Stimulated activated CD4-positive, alpha-beta T cell treated with anti-CD3 and anti-CD28 coated beads, Interleukin-15, amount 100 ng/mL, for 48 hours (primary cell): ENCODE measurements around the gene FXN.
"Not testable (repeated sequence)": the region's sequence is repeated elsewhere in the genome, so short reads cannot be mapped to it uniquely, and the experiment has no call there.

Experiments used
- DNase-seq, 2 donors: peaks; one replicate each; pipeline ENCODE4 v3.0.0-alpha.2; 2020; ENCODE audit warnings: low read depth in 2 of 2

Gene FXN

DNA sequence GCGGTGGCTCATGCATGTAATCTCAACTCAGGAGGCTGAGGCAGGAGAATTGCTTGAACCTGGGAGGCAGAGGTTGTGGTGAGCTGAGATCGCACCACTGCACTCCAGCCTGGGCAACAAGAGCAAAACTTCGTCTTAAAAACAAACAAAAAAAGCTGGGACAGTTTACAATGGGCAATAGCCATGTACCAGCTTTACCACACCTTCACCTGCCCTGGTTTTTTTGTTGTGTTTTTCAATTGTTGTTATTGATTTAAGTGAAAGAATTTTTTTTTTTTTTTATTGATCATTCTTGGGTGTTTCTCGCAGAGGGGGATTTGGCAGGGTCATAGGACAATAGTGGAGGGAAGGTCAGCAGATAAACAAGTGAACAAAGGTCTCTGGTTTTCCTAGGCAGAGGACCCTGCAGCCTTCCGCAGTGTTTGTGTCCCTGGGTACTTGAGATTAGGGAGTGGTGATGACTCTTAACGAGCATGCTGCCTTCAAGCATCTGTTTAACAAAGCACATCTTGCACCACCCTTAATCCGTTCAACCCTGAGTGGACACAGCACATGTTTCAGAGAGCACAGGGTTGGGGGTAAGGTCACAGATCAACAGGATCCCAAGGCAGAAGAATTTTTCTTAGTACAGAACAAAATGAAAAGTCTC lies 67.9 kb downstream of the FXN start:
- not testable (repeated sequence) for DNase-seq

- DNase-seq: no peak
Observed at GRCh38 chr9:69104830-69105527, 69.4 kb downstream of the FXN start.

DNA sequence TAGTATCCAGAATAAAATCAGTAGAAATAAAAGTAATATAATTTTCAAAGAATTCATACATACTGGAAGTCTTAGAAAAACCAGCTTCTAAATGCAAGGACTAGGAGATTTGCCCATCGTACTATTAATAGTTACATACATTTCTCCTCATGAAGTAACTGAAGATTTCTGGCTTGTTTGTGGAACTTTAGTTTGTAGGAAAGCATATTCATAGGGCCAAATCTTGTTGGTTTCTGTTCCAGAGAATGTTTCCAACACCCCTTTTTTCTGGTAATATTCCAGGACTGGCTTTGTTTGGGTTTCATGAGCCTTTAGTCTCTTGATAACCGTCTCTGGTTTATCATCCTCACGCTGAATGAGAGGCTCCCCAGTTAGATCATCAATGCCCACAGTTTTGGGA lies 72.2 kb downstream of the FXN start:
- DNase-seq: no peak

GRCh38 chr9:69108706-69109105 lies 73.2 kb downstream of the FXN start:
- not testable (repeated sequence) for DNase-seq

DNA sequence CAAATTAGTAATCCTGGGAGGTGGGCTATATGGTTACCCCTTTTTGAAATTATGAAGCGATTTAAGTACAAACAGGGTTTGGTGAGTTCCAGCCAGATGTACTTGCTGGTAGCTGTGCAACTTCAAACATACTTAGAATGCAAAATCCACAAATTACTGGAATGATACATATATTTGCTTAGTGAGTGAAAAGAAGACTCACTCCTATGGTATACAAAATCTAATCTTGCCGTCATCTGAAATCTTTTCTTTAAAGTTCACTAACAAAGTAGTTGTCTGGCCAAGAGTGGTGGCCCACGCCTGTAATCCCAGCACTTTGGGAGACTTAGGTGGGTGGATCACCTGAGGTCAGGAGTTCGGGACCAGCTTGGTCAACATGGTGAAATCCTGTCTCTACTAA lies 73.6 kb downstream of the FXN start:
- DNase-seq: no peak

DNA sequence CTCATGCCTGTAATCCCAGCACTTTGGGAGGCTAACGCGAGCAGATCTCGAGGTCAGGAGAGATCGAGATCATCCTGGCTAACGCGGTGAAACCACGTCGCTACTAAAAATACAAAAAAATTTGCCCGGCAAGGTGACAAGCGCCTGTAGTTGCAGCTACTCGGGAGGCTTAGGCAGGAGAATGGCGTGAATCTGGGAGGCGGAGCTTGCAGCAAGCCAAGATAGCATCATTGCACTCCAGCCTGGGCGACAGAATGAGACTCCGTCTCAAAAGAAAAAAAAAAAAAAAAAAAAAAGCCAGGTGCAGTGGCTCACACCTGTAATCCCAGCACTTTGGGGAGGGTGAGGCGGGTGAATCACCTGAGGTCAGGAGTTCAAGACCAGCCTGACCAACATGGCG lies 77.1 kb downstream of the FXN start:
- not testable (repeated sequence) for DNase-seq

DNA sequence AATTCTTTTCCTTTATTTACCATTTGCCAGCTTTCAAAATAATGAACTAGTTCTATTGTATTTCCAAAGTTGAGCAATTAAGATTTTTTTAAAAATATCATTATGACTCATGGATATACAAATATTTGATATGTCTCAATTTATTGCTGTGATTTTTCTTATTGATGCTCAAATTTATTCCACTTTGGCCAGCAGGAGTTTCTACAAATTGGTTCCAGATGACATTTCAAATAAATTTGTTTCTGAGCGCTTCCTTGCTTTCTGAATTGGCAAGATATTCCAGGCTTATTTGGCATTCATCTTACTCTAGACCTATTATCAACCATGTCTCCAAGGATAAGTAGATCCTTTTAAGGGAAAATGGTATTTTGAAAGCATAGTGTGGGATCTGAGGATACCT lies 80.1 kb downstream of the FXN start:
- DNase-seq: no peak

DNA sequence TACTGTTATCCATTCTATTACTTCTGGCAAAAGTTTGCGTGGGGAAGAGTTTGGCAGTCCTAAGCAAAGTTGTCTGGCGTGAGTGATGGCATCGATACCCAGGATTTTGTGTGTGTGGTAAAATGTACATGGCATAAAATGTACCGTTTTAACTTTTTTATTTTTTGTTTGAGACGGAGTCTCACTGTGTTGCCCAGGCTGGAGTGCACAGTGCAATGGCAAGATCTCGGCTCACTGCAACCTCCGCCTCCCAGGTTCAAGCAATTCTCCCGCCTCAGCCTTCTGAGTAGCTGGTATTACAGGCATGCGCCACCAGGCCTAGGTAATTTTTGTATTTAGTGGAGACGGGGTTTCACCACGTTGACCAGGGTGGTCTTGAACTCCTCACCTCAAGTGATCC lies 83.1 kb downstream of the FXN start:
- no peak for DNase-seq

GRCh38 chr9:69120380-69121154 lies 85.0 kb downstream of the FXN start:
- no peak for DNase-seq

- no peak for DNase-seq
Observed at GRCh38 chr9:69121155-69122081, 85.9 kb downstream of the FXN start.

DNA sequence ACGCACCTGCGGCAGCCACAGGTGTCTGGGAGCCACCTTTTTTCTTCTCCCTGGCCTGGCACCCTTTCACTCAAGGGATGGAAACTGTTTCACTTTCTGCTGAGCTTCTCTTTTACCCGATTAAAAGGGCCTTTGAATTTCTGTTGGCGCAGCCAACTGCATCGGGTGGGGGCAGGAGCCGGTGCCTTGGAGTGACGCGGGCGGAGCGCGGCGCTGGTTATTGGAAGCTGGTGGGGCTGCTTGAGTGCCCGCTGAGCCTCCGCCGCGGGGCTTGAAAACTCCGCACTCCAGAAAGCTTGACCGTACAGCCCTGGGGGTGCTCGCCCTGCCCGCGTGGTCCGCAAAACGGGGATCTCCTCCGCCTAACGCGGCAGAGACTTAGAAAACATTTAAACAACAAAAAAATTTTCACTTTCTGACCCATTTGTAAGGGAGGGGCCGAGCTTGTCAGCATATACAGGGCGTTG lies 86.6 kb downstream of the FXN start:
- no peak for DNase-seq

DNA sequence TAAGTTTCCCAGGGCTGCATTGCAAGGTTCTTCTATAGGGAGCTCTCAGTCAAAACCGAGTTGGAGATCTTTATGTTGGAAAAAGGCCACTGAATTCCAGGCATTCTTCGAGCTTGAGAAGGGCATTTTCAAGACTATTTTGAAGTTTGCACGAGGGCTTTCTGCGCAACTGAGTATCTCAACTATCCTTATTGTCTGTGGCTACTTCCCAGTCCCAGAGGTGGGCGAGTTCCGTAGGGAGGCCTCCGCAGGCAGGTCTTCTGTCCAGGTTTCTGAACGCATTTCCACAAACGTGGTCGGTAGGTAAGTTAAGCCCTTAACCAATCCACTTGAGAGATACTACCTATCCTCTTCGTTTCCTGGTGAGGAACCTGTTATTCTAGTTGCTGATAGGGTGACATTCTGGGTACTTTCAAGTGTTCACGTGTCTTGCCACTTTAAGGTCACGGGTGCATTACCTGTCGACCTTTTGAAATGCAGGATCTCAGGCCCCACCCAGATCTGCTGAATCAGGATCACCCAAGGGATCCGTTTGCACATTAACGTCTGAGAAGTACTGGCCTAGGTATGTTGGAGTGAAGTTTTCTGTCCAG lies 87.1 kb downstream of the FXN start:
- DNase-seq: no peak

GRCh38 chr9:69130456-69131441 lies 95.2 kb downstream of the FXN start:
- DNase-seq: no peak

- no peak for DNase-seq
Observed at GRCh38 chr9:69131682-69132081, 96.1 kb downstream of the FXN start.

DNA sequence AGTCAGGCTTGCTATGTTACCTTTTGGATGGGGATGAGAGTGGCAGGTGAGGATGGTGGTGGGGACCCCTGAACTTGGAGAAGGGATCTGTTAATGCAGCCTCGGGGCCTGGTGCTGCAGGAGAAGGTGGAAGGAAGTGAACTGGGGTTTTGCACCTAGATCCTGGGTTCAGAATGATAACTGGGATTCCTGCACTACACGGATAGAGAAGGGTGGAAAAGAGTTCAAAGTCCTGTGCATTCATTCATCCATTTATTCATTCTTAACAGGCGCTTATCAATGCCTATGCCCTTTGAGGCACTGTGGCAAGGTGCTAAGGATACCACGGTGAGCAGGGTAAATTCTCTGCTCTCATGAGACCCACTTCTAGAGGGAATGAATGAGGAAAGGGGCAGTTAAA lies 96.8 kb downstream of the FXN start:
- DNase-seq: no peak

- DNase-seq: no peak
Observed at GRCh38 chr9:69134412-69134811, 98.9 kb downstream of the FXN start.

DNA sequence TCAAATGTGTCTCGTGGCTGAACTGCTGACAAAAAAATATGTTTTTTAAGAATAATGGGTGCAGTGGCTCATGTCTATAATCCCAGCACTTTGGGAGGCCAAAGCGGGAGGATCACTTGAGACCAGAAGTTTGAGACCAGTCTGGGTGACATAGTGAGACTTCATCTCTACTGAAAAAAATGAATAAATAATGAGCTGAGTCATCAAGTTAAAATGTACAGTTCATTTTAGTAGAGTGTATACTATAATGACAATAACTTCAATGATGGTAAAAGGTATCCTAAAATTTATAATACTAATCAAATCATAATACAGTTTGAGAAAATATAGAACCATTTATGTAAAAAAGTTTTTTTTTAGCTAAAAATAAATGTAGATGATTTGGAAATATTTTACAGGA lies 100.6 kb downstream of the FXN start:
- DNase-seq: no peak

DNA sequence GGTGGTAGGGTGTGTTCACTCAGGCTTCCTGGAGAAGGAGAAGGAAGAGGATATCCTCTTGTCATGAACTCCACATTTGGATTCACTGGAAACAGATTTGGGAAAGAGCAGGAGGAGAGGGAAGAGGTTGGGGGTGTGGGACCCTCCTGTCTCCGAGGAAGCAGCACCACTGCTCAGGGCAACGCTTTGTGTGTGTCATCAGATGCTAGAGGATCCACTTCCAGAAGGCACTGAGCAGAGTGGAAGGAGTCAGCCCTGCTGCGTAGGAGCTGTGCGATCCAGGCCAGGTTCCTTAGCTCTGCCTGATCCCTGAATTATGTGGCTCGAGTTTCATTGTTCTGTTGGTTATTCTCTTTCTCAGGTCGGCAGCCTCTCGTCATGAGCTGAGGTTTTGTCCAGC lies 101.2 kb downstream of the FXN start:
- no peak for DNase-seq

DNA sequence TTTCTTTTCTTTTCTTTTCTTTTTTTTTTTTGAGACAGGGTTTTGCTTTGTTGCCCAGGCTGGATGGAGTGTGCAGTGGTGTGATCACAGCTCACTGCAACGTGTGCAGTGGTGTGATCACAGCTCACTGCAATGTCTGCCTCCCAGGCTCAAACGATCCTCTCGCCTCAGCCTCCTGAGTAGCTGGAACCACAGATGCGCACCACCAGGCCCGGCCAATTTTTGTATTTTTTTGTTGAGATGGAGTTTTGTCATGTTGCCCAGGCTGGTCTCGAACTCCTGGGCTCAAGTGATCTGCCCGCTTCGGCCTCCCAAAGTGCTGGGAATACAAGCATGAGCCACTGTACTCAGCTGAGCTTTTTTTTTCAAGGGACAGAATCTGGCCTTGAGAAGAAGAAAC lies 101.8 kb downstream of the FXN start:
- DNase-seq: no peak

DNA sequence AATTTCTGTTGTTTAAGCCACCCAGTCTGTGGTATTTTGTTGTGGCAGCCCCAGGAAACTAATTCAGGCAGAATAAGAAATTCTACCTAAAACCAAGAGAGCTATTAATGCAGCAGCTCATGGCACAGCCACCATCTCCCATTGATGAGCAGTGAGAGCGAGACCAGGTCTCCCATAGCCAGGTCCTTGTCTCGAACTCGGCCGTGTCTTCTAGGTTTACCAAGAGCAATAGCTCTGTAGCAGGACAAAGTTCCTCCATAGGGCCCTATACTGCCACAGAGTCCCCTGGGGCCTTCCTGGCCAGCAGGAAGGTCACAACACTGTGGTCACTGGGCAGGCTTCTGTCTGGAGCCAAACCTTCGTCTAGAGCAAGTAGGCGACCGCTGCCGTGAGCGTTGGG lies 104.0 kb downstream of the FXN start:
- no peak for DNase-seq
